B cell (primary cell): ENCODE measurements around the gene CEP295NL. TPM values are rescaled to one million over a fixed set of nuclear protein-coding genes. Genes with fewer than 3 reads are reported as not detected.

Experiments
- ATAC-seq: fragments of 200-7000 bp; cut with Tn5 transposase; one replicate; pipeline ENCODE4 v1.10.0; 2021; ENCODE audit warnings: low read depth, mild to moderate bottlenecking, moderate number of reproducible peaks, moderate library complexity
- CTCF ChIA-PET: fragments of 350-600 bp; sonication (Branson Sonifier 250); formaldehyde crosslinking; loops from one replicate; lab custom pipeline; 2021; ENCODE audit warnings: antibody characterized with exemption, inconsistent platforms; lab: Charles Lee
- POLR2A ChIA-PET: fragments of 350-600 bp; sonication (Branson Sonifier 250); formaldehyde crosslinking; loops from one replicate; lab custom pipeline; 2021; ENCODE audit warnings: antibody characterized with exemption; lab: Charles Lee
- DNase-seq: peaks from one replicate; pipeline ENCODE4 v3.0.0; 2013
- H2AFZ ChIP-seq: 2 replicates; pipeline ENCODE4 v1.6.1; 2012; ENCODE audit warnings: mild to moderate bottlenecking, low read depth, low read length; ENCODE audit not compliant: insufficient read depth, poor library complexity, severe bottlenecking
- H3K27ac ChIP-seq, 2 donors: 1 replicate in 1 of 2; 2 replicates in 1 of 2; pipeline ENCODE4 v1.5.1; 2012 to 2013; ENCODE audit warnings: low read length in 2 of 2, mild to moderate bottlenecking in 2 of 2, moderate library complexity in 1 of 2
- H3K27me3 ChIP-seq, 4 experiments: fragments of 200-600 bp in 1 of 4; sonication (generic) in 1 of 4; replicated peaks in 1 of 4; 1 replicate in 2 of 4; 2 replicates in 2 of 4; pipeline versions ENCODE4 v1.6.1 to v1.7.0; 2013 to 2016; ENCODE audit warnings: low read length in 3 of 4, mild to moderate bottlenecking in 2 of 4, mixed read lengths in 1 of 4, moderate library complexity in 1 of 4; ENCODE audit not compliant: insufficient read depth in 4 of 4, control insufficient read depth in 3 of 4; ENCODE audit errors: control extremely low read depth in 1 of 4
- H3K36me3 ChIP-seq, 2 experiments: replicated peaks in 1 of 2; 1 replicate in 1 of 2; 2 replicates in 1 of 2; pipeline versions ENCODE4 v1.6.1 to v1.7.1; 2013; ENCODE audit warnings: low read length in 1 of 2; ENCODE audit not compliant: insufficient read depth in 2 of 2, control insufficient read depth in 1 of 2; ENCODE audit errors: control extremely low read depth in 1 of 2, extremely low read depth in 1 of 2
- H3K4me1 ChIP-seq, 2 donors: fragments of 200-600 bp in 1 of 2; sonication (generic) in 1 of 2; 1 replicate in 1 of 2; 2 replicates in 1 of 2; pipeline versions ENCODE4 v1.5.1 to v1.6.1; 2013 to 2017; ENCODE audit warnings: low read length in 2 of 2; ENCODE audit not compliant: control insufficient read depth in 2 of 2, insufficient read depth in 2 of 2
- H3K4me2 ChIP-seq: replicated peaks from 2 replicates; pipeline ENCODE3; 2012; ENCODE audit warnings: mild to moderate bottlenecking, low read depth, low read length; ENCODE audit not compliant: poor library complexity, severe bottlenecking
- H3K4me3 ChIP-seq, 5 experiments: fragments of 200-600 bp in 1 of 5; sonication (generic) in 1 of 5; 1 replicate in 3 of 5; 2 replicates in 2 of 5; pipeline versions ENCODE4 v1.5.1 to v1.7.0; 2011 to 2016; ENCODE audit warnings: low read length in 4 of 5, mild to moderate bottlenecking in 4 of 5, low read depth in 2 of 5, control low read depth in 1 of 5, moderate library complexity in 1 of 5; ENCODE audit not compliant: insufficient read depth in 1 of 5; ENCODE audit errors: control extremely low read depth in 1 of 5, extremely low read depth in 1 of 5
- H3K79me2 ChIP-seq: fragments of 200-600 bp; sonication (generic); one replicate; pipeline ENCODE4 v1.6.0; 2016; ENCODE audit warnings: low read length; ENCODE audit not compliant: control insufficient read depth, insufficient read depth
- H3K9ac ChIP-seq: fragments of 200-600 bp; sonication (generic); 2 replicates; pipeline ENCODE4 v1.6.1; 2017; ENCODE audit warnings: mild to moderate bottlenecking, low read length, moderate library complexity
- H3K9me3 ChIP-seq, 3 donors: one replicate each; pipeline versions ENCODE4 v1.6.1 to v1.7.1; 2013; ENCODE audit warnings: low read length in 2 of 3; ENCODE audit not compliant: control insufficient read depth in 2 of 3, insufficient read depth in 1 of 3; ENCODE audit errors: control extremely low read depth in 1 of 3
- H4K20me1 ChIP-seq: 2 replicates; pipeline ENCODE4 v1.6.0; 2012; ENCODE audit warnings: mild to moderate bottlenecking, low read length; ENCODE audit not compliant: insufficient read depth, control insufficient read depth, poor library complexity, severe bottlenecking
- H3K27ac Mint-ChIP-seq: one replicate; pipeline ENCODE4 v1.8.0; 2021; ENCODE audit warnings: mixed read lengths
- H3K27me3 Mint-ChIP-seq: one replicate; pipeline ENCODE4 v1.8.0; 2021; ENCODE audit warnings: mixed read lengths
- H3K4me1 Mint-ChIP-seq: one replicate; pipeline ENCODE4 v1.8.0; 2021; ENCODE audit warnings: mixed read lengths
- H3K4me3 Mint-ChIP-seq: one replicate; pipeline ENCODE4 v1.8.0; 2021; ENCODE audit warnings: mixed read lengths
- H3K9me3 Mint-ChIP-seq: one replicate; pipeline ENCODE4 v1.8.0; 2022; ENCODE audit warnings: mixed read lengths; ENCODE audit not compliant: insufficient read depth
- EZH2 ChIP-seq: IDR thresholded peaks from 2 replicates; pipeline ENCODE4 v1.6.1; 2012; ENCODE audit warnings: borderline replicate concordance, low read depth, mild to moderate bottlenecking, moderate library complexity, low read length; ENCODE audit not compliant: insufficient read depth, poor library complexity, severe bottlenecking
- WGBS: methylation state at CpG from one replicate; pipeline ENCODE4 v1.1.5; 2013; ENCODE audit warnings: missing lambda C conversion rate; ENCODE audit not compliant: insufficient coverage; 5-methylcytosine and 5-hydroxymethylcytosine counted together
- intact Hi-C: fragments of 100-400 bp; cut with micrococcal nuclease; formaldehyde crosslinking; loops from one replicate; pipeline ENCODE4 v1.10.0; 2022
- polyA plus RNA-seq: library from polyadenylated mRNA; depleted of rRNA; stranded (reverse); fragments of >200 nt; gene quantifications from 2 replicates; pipeline ENCODE4 v1.2.3, GENCODE V29; 2012
- total RNA-seq, 2 donors: library from RNA; stranded (reverse); fragments of 120-200 nt in 1 of 2; gene quantifications; 1 replicate in 1 of 2; 2 replicates in 1 of 2; pipeline versions ENCODE4 v1.2.3 to v1.2.4, GENCODE V29; 2013 to 2022
- TF ChIP-seq, protein P1 (sequence below): fragments of 200-600 bp; IDR thresholded peaks from one replicate; pipeline ENCODE4 v1.8.0; 2022; ENCODE audit warnings: antibody characterized with exemption, mild to moderate bottlenecking

CEP295NL gene
- total and polyA plus RNA-seq, 2 donors (not counting 1 experiment from before 2014, with no cell fraction given) = 0.09 to 1.3 TPM

DNA sequence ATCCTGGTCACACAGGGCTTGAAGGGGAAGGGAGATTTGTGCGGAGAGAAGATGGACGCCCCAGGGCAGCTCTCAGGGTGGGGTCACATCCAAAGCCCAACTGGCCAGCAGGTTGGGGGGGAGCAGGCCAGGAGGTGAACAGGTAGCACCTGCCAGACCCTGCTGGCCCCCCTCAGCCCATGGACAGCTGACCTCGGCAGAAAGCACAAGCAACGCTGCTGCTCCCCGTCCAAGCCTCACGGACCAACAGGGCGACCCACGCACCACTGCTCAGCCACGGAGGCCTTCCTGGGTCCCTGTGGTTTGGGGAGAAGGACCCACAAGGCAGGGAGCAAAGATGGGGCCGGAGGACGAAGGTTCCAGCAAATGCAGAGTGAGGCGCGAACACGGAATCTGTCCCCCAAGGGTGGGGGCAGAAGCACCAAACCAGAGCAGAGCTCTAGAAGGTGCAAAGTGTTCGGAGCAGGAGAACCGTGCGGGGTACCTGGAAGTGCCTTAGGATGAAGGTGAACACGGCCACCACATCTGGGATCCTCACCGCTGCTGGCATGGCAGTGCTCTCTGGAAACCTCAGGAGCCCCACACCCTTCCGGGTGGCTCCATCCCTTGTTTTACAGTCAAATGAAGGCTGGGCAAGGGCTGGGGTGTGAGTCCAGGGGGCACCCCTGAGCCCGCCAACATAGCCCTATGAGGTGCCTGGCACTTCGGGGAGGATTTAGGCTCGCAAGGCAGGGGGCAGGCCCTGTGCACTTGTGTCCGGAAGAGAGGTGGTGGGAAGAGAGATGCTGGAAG, 17.9 kb downstream of the CEP295NL start:
- ATAC-seq (no peak), DNase-seq (no peak)
- no peak overlapping the region for H3K27ac Mint-ChIP-seq
- Histone ChIP-seq H3K4me2 (no peak overlapping the region), H3K9ac (no peak overlapping the region), H3K79me2 (peaks cover 14% of the 10 kb centered on the region), H3K9me3 (no peaks in the 10 kb centered on the region), H3K4me1 (peaks cover 37 to 44% of the 10 kb centered on the region in 2 donors), H4K20me1 (no peaks in the 10 kb centered on the region), H3K4me3 (no peak overlapping the region), H3K36me3 (no peaks in the 10 kb centered on the region), H2AFZ (no peak overlapping the region), H3K27me3 (peaks cover 0 to 8% (median 0%) of the 10 kb centered on the region in 4 experiments), H3K27ac (no peak overlapping the region)
- 94% methylated on average over 24 of the region's 24 CpGs for WGBS
- peaks cover 6% of the 10 kb centered on the region for H3K27me3 Mint-ChIP-seq
- H3K9me3 Mint-ChIP-seq = no peaks in the 10 kb centered on the region
- intact Hi-C loops = no loop called here
- TF ChIP-seq EZH2 = no peak
- TF ChIP-seq, protein P1, sequence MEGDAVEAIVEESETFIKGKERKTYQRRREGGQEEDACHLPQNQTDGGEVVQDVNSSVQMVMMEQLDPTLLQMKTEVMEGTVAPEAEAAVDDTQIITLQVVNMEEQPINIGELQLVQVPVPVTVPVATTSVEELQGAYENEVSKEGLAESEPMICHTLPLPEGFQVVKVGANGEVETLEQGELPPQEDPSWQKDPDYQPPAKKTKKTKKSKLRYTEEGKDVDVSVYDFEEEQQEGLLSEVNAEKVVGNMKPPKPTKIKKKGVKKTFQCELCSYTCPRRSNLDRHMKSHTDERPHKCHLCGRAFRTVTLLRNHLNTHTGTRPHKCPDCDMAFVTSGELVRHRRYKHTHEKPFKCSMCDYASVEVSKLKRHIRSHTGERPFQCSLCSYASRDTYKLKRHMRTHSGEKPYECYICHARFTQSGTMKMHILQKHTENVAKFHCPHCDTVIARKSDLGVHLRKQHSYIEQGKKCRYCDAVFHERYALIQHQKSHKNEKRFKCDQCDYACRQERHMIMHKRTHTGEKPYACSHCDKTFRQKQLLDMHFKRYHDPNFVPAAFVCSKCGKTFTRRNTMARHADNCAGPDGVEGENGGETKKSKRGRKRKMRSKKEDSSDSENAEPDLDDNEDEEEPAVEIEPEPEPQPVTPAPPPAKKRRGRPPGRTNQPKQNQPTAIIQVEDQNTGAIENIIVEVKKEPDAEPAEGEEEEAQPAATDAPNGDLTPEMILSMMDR = no peak
- no peak overlapping the region for H3K4me3 Mint-ChIP-seq
- peaks cover 35% of the 10 kb centered on the region for H3K4me1 Mint-ChIP-seq
- CTCF ChIA-PET = interaction anchor here (1.1 to 7.7 kb wide), 2 partner anchors 19 to 86 kb away, joined by 4 to 42 read pairs; no protein-coding TSS in a partner anchor
- POLR2A ChIA-PET = no interaction called here
